ENCODE results near the gene PARP8.

DNA sequence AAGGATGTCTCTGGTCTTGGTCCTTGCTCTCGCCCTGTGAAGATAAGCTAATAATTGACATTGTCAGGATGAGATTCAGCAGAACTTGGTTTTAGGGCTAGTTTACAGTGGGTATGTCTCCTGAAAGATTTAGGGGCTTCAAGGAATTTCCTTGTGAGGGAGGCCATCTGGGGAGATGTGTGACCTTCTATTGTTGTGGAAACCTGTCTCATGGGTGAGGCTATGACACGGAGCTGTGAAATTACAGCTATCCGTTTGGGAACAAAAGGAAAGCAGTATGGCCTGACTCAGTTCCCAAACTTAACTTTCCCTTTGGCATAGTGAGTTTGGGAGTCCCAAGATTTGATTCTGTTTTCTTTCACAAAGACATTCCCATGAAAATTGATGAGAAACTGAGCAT lies 142.0 kb downstream of the PARP8 start:
- TF ChIP-seq EZH2 (IDR thresholded peaks at IDR 0.05; ENCODE audit: borderline replicate concordance, low read length) = no peak
- TF ChIP-seq, protein P1, sequence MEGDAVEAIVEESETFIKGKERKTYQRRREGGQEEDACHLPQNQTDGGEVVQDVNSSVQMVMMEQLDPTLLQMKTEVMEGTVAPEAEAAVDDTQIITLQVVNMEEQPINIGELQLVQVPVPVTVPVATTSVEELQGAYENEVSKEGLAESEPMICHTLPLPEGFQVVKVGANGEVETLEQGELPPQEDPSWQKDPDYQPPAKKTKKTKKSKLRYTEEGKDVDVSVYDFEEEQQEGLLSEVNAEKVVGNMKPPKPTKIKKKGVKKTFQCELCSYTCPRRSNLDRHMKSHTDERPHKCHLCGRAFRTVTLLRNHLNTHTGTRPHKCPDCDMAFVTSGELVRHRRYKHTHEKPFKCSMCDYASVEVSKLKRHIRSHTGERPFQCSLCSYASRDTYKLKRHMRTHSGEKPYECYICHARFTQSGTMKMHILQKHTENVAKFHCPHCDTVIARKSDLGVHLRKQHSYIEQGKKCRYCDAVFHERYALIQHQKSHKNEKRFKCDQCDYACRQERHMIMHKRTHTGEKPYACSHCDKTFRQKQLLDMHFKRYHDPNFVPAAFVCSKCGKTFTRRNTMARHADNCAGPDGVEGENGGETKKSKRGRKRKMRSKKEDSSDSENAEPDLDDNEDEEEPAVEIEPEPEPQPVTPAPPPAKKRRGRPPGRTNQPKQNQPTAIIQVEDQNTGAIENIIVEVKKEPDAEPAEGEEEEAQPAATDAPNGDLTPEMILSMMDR (IDR thresholded peaks at IDR 0.05; ENCODE audit: low read length) = no peak
